DND-41 (cell line): ENCODE measurements around the gene DIAPH2.

Source experiments
- ATAC-seq: fragments of 200-7000 bp; cut with Tn5 transposase; 3 replicates; pipeline ENCODE4 v1.9.1; 2021; ENCODE audit warnings: low read depth; ENCODE audit not compliant: insufficient read depth
- DNase-seq: peaks from one replicate; pipeline ENCODE4 v3.0.0-alpha.2; 2020
- H2AFZ ChIP-seq: 2 replicates; pipeline ENCODE4 v1.6.0; 2012; ENCODE audit warnings: low read depth, low read length
- H3K27ac ChIP-seq: 2 replicates; pipeline ENCODE4 v1.5.1; 2012; ENCODE audit warnings: low read length, inconsistent platforms
- H3K27me3 ChIP-seq: fragments of 200-600 bp; sonication (generic); 2 replicates; pipeline ENCODE4 v1.6.0; 2012; ENCODE audit warnings: low read length, mild to moderate bottlenecking, inconsistent platforms; ENCODE audit not compliant: insufficient read depth, poor library complexity
- H3K36me3 ChIP-seq: 2 replicates; pipeline ENCODE4 v1.5.1; 2012; ENCODE audit warnings: low read length, inconsistent platforms; ENCODE audit not compliant: insufficient read depth
- H3K4me1 ChIP-seq: 2 replicates; pipeline ENCODE4 v1.5.1; 2012; ENCODE audit warnings: mild to moderate bottlenecking, low read length; ENCODE audit not compliant: insufficient read depth
- H3K4me2 ChIP-seq: 2 replicates; pipeline ENCODE4 v1.6.0; 2012; ENCODE audit warnings: mild to moderate bottlenecking, moderate library complexity, low read length, inconsistent platforms; ENCODE audit not compliant: insufficient read depth
- H3K4me3 ChIP-seq, 2 experiments: fragments of 200-600 bp in 1 of 2; shearing (Covaris generic) in 1 of 2; 2 replicates each; pipeline ENCODE4 v1.5.1; 2012 to 2016; ENCODE audit warnings: inconsistent platforms in 2 of 2, low read length in 2 of 2, mild to moderate bottlenecking in 2 of 2, low read depth in 1 of 2, moderate library complexity in 1 of 2
- H3K79me2 ChIP-seq: 2 replicates; pipeline ENCODE4 v1.6.0; 2012; ENCODE audit warnings: low read length, inconsistent platforms; ENCODE audit not compliant: insufficient read depth
- H3K9ac ChIP-seq: 2 replicates; pipeline ENCODE4 v1.6.0; 2012; ENCODE audit warnings: low read depth, mild to moderate bottlenecking, inconsistent platforms, low read length, moderate library complexity
- H3K9me3 ChIP-seq: 2 replicates; pipeline ENCODE4 v1.5.1; 2012; ENCODE audit warnings: low read length, moderate library complexity, mild to moderate bottlenecking, inconsistent platforms; ENCODE audit not compliant: insufficient read depth, severe bottlenecking
- H4K20me1 ChIP-seq: 2 replicates; pipeline ENCODE4 v1.6.0; 2012; ENCODE audit warnings: low read length; ENCODE audit not compliant: insufficient read depth
- EZH2 ChIP-seq: IDR thresholded peaks from 3 replicates; pipeline ENCODE4 v1.6.1; 2012; ENCODE audit warnings: borderline replicate concordance, low read depth, mild to moderate bottlenecking, moderate library complexity, low read length, inconsistent platforms; ENCODE audit not compliant: severe bottlenecking
- TF ChIP-seq, protein P1 (sequence below): IDR thresholded peaks from 2 replicates; pipeline ENCODE4 v1.5.1; 2012; ENCODE audit warnings: borderline replicate concordance, low read length, moderate library complexity, mild to moderate bottlenecking; ENCODE audit not compliant: poor library complexity, severe bottlenecking; ENCODE audit errors: extremely low read depth

The DIAPH2 gene

DNA sequence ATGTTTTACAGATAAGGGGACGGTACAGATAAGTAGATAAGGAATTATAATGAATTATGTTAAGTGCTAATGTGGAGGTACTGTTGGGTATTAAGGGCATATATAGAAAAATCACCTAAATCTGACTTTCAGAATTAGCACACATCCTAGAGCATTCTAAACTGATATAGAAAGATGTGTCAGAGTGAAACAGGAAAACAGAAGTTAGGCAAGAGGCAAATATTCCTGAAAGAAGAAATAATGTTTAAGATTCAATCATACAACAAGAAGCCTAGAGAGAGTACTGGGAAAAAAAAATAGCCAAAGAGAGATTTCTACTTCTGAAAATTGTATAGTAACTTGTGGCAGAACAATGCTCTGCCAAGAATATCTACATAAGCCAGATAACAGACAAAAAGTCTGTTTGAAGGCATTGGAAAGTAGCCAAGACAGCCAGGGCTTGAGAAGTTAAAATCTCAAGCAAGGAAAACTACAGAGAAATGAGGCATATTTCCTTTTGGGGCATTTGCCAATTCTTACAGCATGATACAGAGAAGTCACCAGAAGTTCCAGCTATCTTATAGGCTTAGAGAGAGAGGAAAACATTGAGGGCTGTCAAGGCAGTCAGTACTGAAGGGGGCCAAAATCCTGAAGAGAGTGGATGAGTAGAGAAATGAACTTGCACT lies 845.0 kb downstream of the DIAPH2 start:
- TF ChIP-seq, protein P1, sequence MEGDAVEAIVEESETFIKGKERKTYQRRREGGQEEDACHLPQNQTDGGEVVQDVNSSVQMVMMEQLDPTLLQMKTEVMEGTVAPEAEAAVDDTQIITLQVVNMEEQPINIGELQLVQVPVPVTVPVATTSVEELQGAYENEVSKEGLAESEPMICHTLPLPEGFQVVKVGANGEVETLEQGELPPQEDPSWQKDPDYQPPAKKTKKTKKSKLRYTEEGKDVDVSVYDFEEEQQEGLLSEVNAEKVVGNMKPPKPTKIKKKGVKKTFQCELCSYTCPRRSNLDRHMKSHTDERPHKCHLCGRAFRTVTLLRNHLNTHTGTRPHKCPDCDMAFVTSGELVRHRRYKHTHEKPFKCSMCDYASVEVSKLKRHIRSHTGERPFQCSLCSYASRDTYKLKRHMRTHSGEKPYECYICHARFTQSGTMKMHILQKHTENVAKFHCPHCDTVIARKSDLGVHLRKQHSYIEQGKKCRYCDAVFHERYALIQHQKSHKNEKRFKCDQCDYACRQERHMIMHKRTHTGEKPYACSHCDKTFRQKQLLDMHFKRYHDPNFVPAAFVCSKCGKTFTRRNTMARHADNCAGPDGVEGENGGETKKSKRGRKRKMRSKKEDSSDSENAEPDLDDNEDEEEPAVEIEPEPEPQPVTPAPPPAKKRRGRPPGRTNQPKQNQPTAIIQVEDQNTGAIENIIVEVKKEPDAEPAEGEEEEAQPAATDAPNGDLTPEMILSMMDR = no peak
- no peak for TF ChIP-seq EZH2

DNA sequence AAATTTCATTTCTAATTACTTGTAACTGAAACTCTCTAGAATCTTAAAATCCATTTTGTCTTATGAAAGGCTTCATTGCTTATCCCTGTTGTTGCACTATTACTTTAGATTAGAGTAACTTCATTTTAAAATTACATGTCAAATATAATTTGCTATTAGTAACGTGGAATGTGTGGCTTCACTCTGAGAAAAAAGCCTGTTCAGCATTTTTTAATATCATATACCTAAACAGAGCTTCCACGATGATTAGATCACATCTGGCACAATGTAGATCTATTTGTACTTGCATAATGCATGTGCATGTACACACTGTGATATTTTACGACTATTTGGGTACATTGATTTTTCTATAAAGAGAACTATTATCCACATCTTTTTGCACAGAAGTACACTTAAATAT lies 847.2 kb downstream of the DIAPH2 start:
- H3K9ac ChIP-seq = no peak overlapping the region

More for the DNA sequence above, 845.0 kb downstream of the DIAPH2 start:
- Histone ChIP-seq H3K36me3 (no peaks in the 10 kb centered on the region), H3K4me3 (no peak overlapping the region), H3K4me1 (no peaks in the 10 kb centered on the region), H3K27ac (no peak overlapping the region), H3K4me2 (no peak overlapping the region), H3K27me3 (no peaks in the 10 kb centered on the region), H3K79me2 (no peaks in the 10 kb centered on the region), H3K9me3 (peaks cover 4% of the 10 kb centered on the region), H2AFZ (no peak overlapping the region), H3K9ac (no peak overlapping the region), H4K20me1 (no peaks in the 10 kb centered on the region)
- no peak for DNase-seq
- ATAC-seq = no peak

DNA sequence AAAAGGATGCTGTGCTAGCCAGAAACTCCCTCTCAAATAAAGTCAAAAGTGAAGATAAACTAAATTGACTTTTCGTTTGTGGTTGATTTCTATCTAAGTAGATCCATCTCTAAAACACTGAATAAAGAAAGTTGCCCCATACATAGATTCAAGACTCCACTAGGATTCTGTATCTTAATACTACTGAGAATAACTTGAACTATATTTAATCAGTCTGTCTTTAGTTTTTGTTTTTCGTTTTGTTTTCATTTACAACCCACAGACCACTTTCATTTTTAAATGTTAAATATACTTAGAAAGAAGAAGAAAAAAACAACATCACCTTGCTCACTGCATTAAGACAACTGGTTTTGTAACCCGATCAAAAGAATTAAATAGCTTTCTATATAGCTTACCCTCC lies 854.1 kb downstream of the DIAPH2 start:
- DNase-seq (no peak), ATAC-seq (no peak)
- H4K20me1 ChIP-seq = no peaks in the 10 kb centered on the region
- H2AFZ ChIP-seq = no peak overlapping the region
- no peaks in the 10 kb centered on the region for H3K9me3 ChIP-seq
- no peak overlapping the region for H3K4me2 ChIP-seq
- H3K79me2 ChIP-seq = no peaks in the 10 kb centered on the region
- H3K36me3 ChIP-seq = no peaks in the 10 kb centered on the region
- no peak overlapping the region for H3K4me3 ChIP-seq
- H3K9ac ChIP-seq = no peak overlapping the region
- no peaks in the 10 kb centered on the region for H3K4me1 ChIP-seq
- TF ChIP-seq EZH2 = no peak
- TF ChIP-seq, protein P1 = no peak
- no peaks in the 10 kb centered on the region for H3K27me3 ChIP-seq
- H3K27ac ChIP-seq = no peak overlapping the region

More for the DNA sequence above, 847.2 kb downstream of the DIAPH2 start:
- TF ChIP-seq EZH2 = no peak
- TF ChIP-seq, protein P1 = no peak
- Histone ChIP-seq H3K79me2 (no peaks in the 10 kb centered on the region), H3K36me3 (no peaks in the 10 kb centered on the region), H3K27ac (no peak overlapping the region), H3K4me1 (no peaks in the 10 kb centered on the region), H3K4me2 (no peak overlapping the region), H3K27me3 (no peaks in the 10 kb centered on the region), H2AFZ (no peak overlapping the region), H3K4me3 (no peak overlapping the region), H3K9me3 (peaks cover 4% of the 10 kb centered on the region), H4K20me1 (no peaks in the 10 kb centered on the region)
- no peak for ATAC-seq
- no peak for DNase-seq
